GM19099 (cell line): ENCODE results near the gene GGACT.

Source experiments
- POLR2A ChIP-seq: IDR thresholded peaks from 3 replicates; pipeline ENCODE4 v1.6.1; 2011; ENCODE audit warnings: low read depth; ENCODE audit not compliant: insufficient read length; ENCODE audit errors: extremely low read depth

GGACT gene

GRCh38 chr13:100608906-100609305 lies 20.3 kb upstream of the GGACT start:
- TF ChIP-seq POLR2A: no peak

- no peak for TF ChIP-seq POLR2A
Observed at GRCh38 chr13:100608489-100608888, 19.9 kb upstream of the GGACT start.

DNA sequence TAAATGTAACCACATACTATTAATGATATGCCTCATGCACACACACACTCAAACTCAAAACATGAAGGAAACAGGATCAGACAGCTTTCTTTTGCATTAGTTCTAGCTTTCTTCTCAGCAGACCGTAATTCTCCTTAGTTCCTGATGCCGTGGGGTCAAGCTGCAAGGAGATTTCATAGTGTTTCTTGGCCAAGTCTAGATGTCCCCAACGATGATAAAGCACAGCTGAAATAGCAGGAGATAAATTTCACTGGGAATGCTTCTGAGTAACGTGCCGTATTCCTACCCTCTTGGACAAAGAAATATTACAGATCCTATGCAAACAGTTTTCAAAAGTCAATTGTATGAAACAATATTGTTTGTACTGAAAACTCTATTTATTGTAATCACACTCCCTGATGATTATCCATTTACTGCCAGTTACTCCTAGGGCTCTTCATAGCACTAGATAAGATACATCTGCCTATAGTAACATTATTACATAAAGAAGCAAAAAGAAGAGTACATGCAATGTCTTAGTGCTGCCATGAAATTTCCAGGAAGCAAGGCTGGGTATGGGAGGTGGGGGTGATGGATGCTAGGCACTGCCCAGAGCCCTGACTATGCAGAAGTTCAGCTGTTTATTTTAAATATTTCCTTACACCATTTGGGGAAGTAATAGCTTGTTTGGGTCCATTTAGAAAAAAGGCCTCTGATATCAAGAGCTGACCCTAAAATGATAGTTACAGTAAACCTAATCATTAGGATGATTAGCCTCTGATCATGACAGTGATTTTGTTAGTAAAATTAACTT lies 16.5 kb upstream of the GGACT start:
- no peak for TF ChIP-seq POLR2A

- no peak for TF ChIP-seq POLR2A
Observed at GRCh38 chr13:100602493-100603111, 14.0 kb upstream of the GGACT start.

DNA sequence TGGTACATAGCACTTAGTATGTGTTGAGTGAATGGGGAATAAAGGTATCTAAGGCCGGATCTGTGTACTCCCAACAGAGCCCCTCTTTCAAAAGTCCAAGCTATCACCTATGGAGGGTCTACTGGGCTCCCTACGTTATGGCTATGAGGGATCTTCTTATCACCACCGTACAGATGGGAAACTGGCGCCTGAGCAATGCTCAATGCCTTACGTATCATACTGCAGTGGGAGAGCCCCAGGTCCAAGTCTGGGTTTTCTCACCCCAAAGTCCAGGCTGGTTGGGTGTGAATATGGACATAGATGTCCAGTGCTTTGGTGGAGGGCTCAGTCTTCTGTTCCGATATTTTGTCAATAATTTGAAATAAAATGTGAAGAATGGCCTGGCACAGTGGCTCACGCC lies 13.1 kb upstream of the GGACT start:
- no peak for TF ChIP-seq POLR2A

DNA sequence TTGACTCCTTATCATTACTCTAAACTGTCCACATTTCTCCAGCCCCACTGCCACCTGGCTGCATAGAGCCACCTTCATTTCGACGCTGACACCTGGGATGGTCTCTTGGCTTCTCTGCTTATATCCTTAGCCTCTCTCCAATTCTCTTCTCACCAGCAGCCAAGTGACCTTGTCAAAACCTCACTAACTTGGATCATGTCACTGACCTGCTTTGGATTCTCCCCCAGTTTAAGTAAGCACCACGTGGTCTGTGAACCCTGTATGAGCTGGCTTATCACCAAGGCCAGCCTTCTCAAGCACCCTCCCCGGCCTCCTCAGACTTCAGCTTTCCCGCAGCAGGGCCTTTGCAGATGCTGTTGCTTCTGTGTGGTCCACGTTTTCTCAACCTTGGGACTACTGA lies 12.3 kb upstream of the GGACT start:
- TF ChIP-seq POLR2A: no peak

DNA sequence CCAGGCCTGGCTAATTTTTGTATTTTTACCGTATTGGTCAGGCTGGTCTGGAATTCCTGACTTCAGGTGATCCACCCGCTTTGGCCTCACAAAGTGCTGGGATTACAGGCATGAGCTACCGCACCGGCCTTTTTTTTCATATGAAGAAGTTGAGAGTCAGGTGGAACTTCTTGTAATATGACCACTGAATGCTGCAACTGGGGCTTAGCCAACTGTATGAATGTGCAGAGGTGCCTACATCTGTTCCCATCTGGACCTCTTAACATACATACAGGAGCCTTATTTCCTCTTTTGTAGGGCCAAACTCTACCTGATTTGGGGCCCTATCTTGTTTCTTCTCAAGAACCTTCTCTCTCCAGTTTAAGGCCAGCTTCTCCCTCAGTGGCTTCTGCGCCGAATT lies 11.9 kb upstream of the GGACT start:
- TF ChIP-seq POLR2A: no peak

GRCh38 chr13:100597253-100597652 lies 8.7 kb upstream of the GGACT start:
- no peak for TF ChIP-seq POLR2A

GRCh38 chr13:100596516-100596915 lies 7.9 kb upstream of the GGACT start:
- no peak for TF ChIP-seq POLR2A

GRCh38 chr13:100594731-100595130 lies 6.1 kb upstream of the GGACT start:
- no peak for TF ChIP-seq POLR2A

DNA sequence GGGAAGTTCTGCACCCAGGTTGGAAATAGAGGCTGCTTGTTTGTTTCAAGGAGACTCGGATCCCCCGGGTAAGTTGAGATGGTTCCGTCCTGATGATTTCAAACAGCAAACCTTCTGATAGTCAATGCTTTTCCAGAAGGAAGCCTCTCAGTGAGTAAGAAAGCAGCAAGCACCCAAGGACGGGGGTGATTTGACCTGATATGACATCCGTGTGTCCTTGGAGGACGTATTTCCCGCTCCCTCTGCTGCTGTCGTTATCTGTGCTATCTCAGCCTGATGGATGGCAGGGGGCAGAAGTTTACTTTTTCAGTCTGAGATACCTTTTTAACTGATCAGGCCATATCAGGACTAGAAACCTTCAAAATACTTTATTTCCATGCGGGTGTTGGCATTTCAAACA lies 5.7 kb upstream of the GGACT start:
- no peak for TF ChIP-seq POLR2A

- TF ChIP-seq POLR2A: no peak
Observed at GRCh38 chr13:100589178-100589725, 663 bp upstream of the GGACT start.

DNA sequence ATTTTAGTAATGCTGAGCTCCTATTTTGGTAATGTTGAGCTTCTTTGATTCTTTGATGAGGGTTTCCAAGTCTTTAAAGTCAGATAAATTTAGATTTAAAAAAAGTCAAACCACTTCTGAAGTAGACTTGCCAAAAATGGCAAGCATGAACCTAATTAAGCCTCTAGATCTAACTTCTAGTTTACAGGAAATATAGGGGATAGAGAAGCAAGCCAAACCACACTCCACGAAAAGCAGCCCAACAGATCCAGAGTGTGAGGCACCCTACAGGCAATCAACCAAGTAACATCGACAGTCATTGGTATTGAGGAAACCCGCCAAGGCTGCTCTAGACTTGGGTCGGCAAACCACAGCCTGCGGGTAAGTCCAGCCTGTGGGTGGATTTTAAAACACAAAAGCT lies 3.7 kb downstream of the GGACT start:
- TF ChIP-seq POLR2A: no peak

GRCh38 chr13:100581504-100581903 lies 7.1 kb downstream of the GGACT start:
- TF ChIP-seq POLR2A: no peak

- TF ChIP-seq POLR2A: no peak
Observed at GRCh38 chr13:100581030-100581429, 7.6 kb downstream of the GGACT start.

DNA sequence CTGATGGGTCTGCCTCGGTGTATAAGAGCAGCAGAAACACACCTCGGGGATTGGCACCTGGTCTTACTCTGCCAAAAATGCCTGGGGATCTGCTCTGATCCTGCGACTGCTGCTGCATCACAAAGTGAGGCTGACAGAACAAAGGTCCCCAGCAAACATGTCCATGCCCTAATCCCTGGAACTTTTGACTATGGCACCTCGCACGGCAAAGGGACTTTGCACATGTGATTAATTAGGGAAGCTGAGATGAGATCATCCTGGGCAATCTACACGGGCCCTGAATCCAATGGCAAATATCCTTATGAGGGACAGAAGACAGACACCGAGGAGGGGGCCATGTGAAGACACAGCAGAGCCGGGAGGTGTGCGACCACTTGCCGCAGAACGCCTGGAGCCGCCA lies 8.5 kb downstream of the GGACT start:
- no peak for TF ChIP-seq POLR2A
